GM12878 (cell line): ENCODE data around the gene SSBP3.

Source experiments
- BACH1 ChIP-seq: fragments of 450-650 bp; IDR thresholded peaks from 2 replicates; pipeline ENCODE4 v1.6.1; 2017; ENCODE audit warnings: mild to moderate bottlenecking, borderline replicate concordance
- CREM ChIP-seq: IDR thresholded peaks from 2 replicates; pipeline ENCODE4 v1.6.1; 2014; ENCODE audit warnings: antibody characterized with exemption, low read depth
- GABPA ChIP-seq: IDR thresholded peaks from 2 replicates; pipeline ENCODE4 v1.6.1; 2014; ENCODE audit warnings: antibody characterized with exemption, low read depth, mild to moderate bottlenecking, inconsistent platforms
- JUND ChIP-seq: IDR thresholded peaks from 2 replicates; pipeline ENCODE4 v1.6.1; 2012; ENCODE audit warnings: low read depth, mild to moderate bottlenecking, low read length, improper control_type of control experiment, moderate library complexity
- NR2C1 ChIP-seq: fragments of 450-650 bp; IDR thresholded peaks from 2 replicates; pipeline ENCODE4 v1.6.1; 2017; ENCODE audit warnings: antibody characterized with exemption, mild to moderate bottlenecking, moderate library complexity
- POLR2AphosphoS5 ChIP-seq: IDR thresholded peaks from 2 replicates; pipeline ENCODE4 v1.6.1; 2011; ENCODE audit warnings: mild to moderate bottlenecking, low read length, inconsistent platforms
- RFX5 ChIP-seq: IDR thresholded peaks from 2 replicates; pipeline ENCODE4 v1.6.1; 2011; ENCODE audit warnings: low read depth, low read length, improper control_type of control experiment
- SIN3A ChIP-seq: IDR thresholded peaks from 2 replicates; pipeline ENCODE4 v1.6.1; 2012; ENCODE audit warnings: low read depth, low read length, improper control_type of control experiment
- TAF1 ChIP-seq: IDR thresholded peaks from 2 replicates; pipeline ENCODE4 v1.6.1; 2011; ENCODE audit warnings: mild to moderate bottlenecking, low read depth, low read length, borderline replicate concordance
- TF ChIP-seq, protein P1 (sequence below), 3 experiments: IDR thresholded peaks in 2 of 3; conservative IDR thresholded peaks in 1 of 3; 2 replicates each; pipeline ENCODE4 v1.5.1; 2011; ENCODE audit warnings: low read depth in 3 of 3, low read length in 3 of 3, mild to moderate bottlenecking in 3 of 3, control low read depth in 2 of 3, moderate library complexity in 2 of 3, inconsistent platforms in 1 of 3, mixed read lengths in 1 of 3; ENCODE audit not compliant: control insufficient read depth in 2 of 3, insufficient read depth in 1 of 3; ENCODE audit errors: extremely low read depth in 1 of 3

DNA sequence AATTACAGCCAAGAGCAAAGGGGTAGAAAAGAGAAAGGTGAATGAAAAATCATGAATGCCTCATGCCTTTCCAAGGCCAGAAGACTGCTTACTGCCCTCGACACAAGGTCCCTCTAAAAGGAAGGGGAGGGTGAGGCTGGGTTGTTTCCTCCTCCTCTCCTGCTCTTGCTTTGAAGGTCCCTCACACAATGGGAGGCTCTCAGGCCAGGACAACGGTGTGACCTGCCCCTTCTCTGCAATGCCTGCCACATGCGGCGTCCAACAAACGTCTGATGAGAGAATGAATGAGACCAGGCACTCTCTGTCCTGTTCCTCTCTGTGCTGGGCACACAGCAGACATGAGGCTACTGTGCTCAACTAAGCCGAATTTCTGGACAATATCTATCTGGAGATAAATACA, 51.3 kb downstream of the SSBP3 start:
- TF ChIP-seq BACH1 (no peak), POLR2AphosphoS5 (no peak), GABPA (no peak), JUND (no peak), RFX5 (no peak), CREM (no peak), NR2C1 (no peak), TAF1 (no peak), SIN3A (no peak)
- TF ChIP-seq, protein P1, sequence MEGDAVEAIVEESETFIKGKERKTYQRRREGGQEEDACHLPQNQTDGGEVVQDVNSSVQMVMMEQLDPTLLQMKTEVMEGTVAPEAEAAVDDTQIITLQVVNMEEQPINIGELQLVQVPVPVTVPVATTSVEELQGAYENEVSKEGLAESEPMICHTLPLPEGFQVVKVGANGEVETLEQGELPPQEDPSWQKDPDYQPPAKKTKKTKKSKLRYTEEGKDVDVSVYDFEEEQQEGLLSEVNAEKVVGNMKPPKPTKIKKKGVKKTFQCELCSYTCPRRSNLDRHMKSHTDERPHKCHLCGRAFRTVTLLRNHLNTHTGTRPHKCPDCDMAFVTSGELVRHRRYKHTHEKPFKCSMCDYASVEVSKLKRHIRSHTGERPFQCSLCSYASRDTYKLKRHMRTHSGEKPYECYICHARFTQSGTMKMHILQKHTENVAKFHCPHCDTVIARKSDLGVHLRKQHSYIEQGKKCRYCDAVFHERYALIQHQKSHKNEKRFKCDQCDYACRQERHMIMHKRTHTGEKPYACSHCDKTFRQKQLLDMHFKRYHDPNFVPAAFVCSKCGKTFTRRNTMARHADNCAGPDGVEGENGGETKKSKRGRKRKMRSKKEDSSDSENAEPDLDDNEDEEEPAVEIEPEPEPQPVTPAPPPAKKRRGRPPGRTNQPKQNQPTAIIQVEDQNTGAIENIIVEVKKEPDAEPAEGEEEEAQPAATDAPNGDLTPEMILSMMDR (IDR thresholded peaks at IDR 0.05 in 2 of 3, conservative IDR thresholded peaks at IDR 0.05 in 1 of 3; ENCODE audit: control insufficient read depth in 2 of 3, extremely low read depth in 1 of 3, insufficient read depth in 1 of 3, low read depth in 3 of 3, low read length in 3 of 3), result no peak
